NCI-H345 (cell line): ENCODE results near the gene RTKN.
"Not testable (repeated sequence)": the region's sequence is repeated elsewhere in the genome, so short reads cannot be mapped to it uniquely, and the experiment has no call there.

Source experiments
- DNase-seq: peaks from one replicate; lab custom pipeline; 2025; lab: John Stamatoyannopoulos, UW

The RTKN gene

GRCh38 chr2:74438248-74438647, 3.5 kb downstream of the RTKN start:
- no peak for DNase-seq

DNA sequence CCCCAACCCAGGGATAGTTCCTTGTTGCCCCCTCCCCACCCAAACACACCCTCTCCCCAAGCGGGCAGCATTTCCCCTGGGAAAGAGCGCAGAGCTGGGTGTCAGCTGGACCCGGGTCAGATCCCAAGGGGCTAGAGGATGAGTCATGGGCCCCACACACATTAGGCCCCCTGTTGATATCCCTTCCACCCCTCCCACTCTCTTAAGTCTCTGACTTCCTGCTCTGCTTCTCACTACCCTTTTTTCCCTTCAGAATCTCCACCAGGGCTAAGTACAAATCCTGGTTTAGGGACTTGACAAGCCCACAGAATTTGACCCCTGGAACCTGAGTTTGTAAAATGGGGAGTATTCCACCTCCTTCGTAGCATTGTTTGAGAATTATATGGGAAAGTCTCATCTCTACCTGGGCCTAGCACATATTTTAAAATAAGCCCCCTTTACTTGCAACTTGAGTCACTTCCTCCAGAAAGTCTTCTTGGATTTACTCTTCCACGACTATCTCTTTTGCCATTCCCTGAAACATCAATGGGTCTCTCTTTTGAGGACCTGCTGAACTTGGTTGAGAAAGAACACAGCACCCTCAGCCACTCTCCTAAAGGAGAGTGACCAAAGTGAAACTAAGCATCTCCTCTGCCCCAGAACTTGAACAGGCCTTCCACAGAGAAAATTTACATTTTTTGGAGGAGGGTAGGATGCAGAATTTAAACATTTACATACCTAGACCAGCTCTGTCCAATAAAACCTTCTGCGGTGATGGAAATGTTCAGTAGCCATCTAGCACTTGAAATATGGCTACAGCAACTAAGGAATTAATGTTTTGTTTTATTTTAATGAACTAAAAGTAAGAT, 4.7 kb downstream of the RTKN start:
- DNase-seq = no peak

GRCh38 chr2:74436111-74436805, 5.5 kb downstream of the RTKN start:
- no peak for DNase-seq

DNA sequence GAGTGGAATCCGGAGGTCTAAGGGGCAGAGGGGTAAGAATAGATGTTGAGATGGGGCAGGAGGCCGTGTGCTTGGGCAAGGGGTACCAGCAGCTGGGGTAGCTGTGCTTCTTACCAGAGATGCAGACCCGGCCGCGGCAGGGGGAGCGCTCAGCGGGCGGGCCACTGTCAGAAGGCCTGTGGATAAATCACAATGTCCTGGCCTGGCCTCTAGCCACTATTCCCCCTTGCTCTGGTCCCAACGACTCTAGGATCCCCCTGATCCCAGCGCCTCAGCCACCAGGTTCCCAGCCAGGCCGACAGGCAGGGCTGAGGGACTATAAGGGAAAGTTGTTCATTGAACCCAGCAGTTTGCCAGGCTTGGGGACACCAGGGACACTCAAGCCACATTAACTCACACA, 11.2 kb downstream of the RTKN start:
- DNase-seq = no peak

DNA sequence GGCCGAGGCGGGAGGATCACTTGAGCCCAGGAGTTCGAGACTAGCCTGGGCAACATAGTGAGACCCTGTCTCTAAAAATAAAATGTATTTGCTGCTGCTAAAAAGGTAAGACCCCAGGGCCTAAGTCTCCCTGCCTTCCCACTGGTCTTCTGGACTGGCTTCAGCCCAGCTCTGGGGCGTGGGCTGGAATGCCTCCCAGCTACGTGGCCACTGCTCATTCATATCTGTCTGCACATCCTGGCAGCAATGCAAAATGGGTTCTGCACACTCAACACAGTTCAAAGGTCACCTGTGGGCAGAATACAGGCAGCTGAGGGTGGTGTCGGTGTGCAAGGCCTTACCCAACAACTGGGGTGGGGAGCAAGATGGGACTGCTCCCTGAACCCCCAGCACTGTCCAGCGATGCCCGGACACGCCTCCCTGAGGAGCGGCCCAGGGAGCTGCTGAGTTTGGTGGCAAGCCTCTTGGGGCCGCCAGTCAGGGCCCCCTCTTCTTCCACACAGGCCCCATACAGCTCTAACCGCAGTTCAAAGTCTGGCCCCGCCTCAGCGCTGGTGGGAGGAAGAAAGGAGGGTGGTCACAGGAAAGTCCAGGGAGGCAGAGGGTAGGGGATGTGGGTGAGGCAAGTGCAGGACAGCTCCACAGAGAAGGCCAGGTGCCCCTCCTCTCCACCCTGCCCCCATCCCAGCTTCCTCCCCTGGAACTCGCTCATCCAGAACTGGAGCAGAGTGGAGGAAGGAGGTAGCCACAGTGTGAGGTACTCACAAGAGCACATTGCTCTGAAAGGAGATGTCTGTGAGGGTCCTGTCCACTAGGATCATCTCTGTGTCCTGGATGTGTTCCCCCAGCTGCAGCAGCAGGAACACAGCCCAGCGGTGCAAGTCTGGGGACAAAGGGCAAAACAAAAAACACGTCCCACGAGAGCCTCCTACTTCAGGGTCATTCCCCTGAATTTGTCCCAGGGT, 12.0 kb downstream of the RTKN start:
- no peak for DNase-seq

GRCh38 chr2:74428675-74429074, 13.1 kb downstream of the RTKN start:
- no peak for DNase-seq

DNA sequence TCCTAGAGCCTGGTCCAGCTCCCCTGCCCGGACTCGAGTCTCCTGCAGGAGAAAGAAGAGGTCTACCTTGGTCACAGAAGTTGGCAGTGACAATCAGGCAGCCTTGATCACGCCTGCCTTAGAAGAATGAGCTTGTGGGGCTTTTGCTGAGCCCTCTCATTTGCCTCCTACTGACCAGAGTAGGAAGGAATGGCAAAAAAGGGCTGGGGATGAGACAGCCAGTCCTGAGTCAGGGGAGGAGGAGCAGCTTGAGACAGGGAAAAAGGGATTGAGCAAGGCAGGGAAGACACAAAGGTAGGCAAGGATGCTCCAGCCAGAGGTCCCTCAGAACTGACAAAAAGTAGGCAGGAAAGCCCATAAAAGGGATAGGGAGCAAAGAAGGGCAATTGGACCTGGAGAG, 14.2 kb downstream of the RTKN start:
- no peak for DNase-seq

DNA sequence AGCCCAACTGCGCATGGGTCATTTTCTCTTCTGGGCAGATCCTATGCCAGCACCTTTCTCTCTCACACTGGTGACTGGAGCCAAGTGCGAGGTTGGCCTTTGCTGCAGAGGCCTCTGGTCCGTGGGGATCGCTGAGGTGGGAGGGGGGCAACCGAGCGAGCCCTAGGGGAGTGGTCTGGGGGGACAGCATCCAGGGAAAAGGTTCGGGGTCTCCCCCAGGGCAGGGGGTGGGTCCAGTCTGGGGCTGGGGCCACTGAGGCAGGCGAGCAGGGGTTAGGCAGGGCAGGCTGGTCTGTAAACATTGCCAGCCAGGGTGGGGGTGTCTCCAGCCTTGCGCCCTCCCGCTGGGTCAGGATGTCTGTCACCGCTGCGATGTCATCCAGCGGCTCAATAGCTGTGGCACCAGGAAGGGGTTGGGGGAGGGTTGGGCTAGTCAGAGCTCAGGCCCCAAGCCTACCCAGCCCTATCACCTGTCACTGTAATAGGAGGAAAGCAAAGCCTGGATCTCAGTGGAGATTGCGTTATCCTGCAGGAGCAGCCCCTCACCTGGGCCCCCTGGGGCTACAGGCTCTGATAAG, 15.5 kb downstream of the RTKN start:
- no peak for DNase-seq

- DNase-seq = no peak
These were observed 16.2 kb downstream of the RTKN start for GRCh38 chr2:74425523-74425922.

DNA sequence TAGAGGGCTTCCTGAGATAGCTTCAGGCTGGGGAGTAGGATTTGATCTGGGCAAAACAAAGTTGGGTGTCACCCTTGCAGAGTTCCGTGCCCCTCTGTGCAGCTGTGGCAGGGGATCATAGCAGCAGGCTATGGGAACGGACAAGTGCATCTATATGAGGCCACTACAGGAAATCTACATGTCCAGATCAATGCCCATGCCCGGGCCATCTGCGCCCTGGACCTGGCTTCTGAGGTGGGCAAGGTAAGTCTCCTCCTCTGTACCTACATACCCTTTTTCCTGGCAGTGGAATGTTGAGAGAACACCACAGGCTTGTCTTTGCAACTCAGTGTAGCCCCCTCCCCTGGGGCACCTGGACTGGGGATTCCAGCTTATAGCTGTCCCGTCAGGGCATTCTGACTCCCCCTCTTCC, 16.7 kb downstream of the RTKN start:
- DNase-seq = no peak

DNA sequence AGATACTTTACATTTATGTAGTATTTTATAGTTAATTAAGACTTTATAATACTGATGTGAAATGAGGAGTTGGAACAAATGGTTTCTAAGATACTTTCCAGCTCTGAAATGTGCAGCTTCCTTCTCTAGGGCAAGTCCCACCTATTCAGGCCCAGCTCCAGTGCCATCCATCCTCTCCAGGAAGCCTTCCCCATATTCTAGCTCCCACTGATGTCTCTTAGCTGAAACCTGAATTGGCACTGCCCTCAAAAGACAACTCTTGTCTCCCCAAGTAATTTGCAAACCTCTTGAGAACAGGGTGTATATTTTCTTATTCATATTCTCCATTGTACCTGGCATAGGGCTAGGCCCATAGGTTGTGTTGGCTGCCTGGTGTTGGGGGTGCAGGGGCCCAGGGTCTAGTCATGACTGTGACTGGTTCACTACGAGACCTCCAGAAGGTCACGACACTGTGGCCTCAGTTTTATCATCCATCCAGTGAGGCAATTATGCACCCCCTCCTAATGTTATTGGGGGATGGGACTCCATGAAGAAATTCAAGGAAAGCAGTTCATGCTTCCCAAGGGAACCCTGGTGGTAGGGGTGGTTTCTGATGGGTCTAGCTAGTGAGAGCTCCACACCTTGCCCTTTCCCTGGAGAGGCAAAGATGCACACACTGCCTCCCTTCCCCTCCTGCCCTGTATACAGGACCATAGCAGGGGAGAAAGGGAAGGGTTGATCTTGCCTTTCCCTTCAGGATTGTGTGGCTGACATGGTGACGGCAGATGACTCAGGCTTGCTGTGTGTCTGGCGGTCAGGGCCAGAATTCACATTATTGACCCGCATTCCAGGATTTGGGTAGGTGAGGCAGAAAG, 17.4 kb downstream of the RTKN start:
- DNase-seq = no peak

GRCh38 chr2:74423231-74424095, 18.3 kb downstream of the RTKN start:
- DNase-seq = no peak

DNA sequence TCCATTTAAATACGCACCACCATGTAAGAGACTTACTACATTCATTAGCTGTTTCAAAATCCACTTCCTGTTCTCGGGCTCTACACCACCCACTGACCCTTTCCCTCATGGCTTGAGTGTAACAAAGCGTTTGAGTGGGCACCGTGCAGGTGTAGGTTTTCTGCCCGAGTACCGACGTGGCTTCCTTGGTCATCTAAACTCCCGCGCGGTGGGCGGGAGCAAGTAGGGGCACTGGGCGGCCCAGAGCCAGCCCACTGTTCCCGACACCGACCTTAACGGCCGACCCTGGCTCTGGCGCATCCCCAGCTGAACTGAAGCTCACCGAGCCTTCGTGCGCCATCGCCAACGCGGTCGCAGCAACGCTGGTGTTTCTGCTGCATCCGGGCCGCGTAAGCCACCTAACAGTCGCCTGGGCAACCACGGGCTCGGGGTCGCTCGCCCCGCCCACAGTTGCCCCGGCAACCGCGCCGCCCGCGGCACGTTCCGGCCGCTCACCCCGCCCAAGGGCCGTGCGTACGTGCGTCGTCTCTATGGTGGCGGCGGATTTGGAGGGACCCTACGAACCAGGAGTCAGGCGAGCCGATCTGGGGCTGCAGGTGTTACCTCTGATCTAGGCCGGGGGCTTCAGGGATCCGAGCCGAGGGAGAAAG, 20.4 kb downstream of the RTKN start, which contains the start of the genes C2orf81 and WDR54:
TSS of gene C2orf81 (minus strand) at position 399 of the 650 bp plus-strand sequence. CDS start at position 340, 59 bp downstream.
TSS of gene WDR54 (plus strand) at position 510 of the 650 bp plus-strand sequence. CDS start 424 bp downstream, outside the sequence.
- DNase-seq = peak; percentile 95

DNA sequence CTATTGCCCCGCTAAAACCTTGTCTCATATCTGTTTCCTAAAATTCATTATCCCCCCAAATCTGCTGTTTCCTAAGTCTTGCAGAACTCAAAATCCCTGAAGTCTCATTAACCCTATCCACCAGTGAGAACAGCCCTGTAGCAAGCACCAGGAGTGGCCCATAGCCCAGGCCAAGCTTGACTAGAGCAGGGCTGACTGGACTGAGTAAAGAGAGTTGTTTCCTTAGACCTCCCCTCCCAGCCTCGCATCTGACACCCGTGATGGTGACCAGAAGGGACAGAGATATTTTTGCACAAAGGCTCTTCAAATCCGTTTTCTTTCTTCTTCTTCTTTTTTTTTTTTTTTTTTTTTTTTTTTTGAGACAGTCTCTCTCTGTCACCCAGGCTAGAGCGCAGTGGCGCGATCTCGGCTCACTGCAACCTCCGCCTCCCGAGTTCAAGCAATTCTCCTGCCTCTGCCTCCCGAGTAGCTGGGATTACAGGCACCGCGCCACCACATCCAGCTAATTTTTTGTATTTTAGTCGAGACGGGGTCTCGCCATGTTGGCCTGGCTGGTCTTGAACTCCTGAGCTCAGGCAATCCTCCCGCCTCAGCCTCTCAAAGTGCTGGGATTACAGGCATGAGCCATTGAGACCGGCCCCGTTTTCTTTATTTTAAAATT, 21.2 kb downstream of the RTKN start:
- DNase-seq = not testable (repeated sequence)

DNA sequence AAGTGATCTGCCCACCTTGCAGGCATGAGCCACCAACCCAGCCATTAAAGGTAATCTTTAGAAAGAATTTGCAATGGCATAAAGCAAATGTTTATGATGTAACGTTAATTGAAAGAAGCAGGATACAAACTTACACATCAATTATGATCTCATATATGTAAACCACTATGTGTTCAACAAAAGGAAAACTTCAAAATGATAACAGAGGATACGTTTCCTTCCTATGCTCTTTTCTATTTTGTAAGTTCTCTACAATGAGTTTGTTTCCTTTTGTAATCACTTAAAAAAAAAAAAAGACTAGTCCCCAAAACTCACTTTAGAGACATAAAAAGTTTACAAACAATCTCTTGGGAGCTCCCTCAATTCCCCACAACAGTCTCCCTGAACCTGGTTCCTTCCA, 21.7 kb downstream of the RTKN start:
- no peak for DNase-seq

GRCh38 chr2:74419345-74419744, 22.4 kb downstream of the RTKN start:
- no peak for DNase-seq

DNA sequence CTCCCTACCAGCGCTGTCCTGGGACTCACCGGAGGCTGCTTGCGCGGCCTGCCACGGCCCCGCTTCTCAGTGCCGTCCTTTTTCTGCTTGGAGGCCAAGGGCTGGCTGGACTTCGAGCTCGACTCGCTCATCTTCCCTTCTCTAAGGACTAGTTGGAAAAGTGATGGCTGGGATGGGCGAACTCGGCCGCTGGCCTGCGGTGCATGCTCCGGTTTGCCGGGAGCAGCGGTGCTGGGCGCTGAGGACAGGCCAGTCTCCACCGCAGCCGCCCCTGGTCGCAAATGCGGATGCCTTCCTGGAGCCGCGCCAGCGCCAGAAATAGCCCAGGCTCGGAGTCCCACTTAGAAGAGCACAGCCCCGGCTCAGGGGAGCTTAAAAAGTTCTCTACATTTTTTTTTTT, 23.4 kb downstream of the RTKN start:
- no peak for DNase-seq

DNA sequence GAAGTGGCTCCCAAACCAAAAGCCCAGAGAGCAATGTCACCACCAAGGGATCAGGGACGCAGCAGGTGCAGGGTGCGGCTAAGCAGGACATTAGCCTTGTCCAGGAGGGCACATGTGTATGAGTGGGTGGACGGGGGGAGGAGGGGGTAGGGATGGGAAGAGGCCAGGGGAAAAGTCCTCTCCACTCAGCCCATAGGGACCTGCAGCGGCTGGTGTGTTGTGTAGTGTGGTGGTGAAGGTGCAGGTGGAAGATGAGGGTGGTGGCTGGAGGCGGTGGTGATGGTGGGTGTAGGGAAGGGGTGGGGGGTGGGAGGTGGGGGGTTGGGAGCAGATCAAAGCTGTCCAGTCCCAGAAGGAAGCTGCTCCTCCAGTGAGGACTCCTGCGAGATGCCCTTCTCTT, 24.0 kb downstream of the RTKN start:
- no peak for DNase-seq

GRCh38 chr2:74417197-74417596, 24.5 kb downstream of the RTKN start:
- DNase-seq = no peak
